Endometrium (tissue), 2 donors: ENCODE results near the gene WNT1.

Source experiments
- FAIRE-seq: peaks from 2 replicates; lab custom pipeline; 2012; peaks lifted over from hg19 to GRCh38; lab: Jason Lieb, UNC
- donor health status: control.
- donor health status: control.

The WNT1 gene

DNA sequence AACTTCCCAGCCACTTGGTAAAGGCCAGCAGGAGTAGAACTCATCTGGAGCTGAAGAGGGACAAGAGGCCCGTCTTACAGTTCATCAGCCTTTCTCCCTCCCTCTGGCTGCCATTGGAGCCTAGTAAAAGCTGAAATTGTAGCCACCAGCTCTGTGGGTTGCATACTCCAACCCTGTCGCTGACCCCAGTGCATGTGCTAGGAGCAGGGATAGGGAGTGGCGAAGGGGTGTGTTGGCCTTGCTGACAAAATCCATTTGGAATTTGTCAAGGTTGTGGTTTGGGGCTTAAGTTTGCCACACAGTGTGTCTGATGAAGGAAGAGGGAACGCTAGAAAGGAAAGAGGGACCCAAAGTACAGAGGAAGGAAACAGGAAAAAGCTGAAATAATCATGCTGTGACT, 16.8 kb upstream of the WNT1 start:
- FAIRE-seq: no peak

DNA sequence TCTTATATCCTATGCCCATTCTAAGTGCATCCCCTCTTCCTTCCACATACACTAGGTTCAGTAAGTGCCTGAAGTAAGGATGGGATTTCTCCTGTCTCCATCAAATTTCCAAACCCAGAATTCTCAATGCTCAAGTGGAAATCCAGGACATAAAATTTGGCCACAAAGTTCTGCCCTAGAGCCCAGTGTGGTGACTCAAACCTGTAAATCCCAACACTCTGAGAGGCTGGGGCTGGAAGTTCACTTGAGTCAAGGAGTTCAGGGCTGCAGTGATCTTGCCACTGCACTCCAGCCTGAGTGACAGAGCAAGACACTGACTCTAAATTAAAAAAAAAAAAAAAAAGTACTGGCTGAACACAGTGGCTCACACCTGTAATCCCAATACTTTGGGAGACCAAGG, 16.3 kb upstream of the WNT1 start:
- FAIRE-seq: no peak

DNA sequence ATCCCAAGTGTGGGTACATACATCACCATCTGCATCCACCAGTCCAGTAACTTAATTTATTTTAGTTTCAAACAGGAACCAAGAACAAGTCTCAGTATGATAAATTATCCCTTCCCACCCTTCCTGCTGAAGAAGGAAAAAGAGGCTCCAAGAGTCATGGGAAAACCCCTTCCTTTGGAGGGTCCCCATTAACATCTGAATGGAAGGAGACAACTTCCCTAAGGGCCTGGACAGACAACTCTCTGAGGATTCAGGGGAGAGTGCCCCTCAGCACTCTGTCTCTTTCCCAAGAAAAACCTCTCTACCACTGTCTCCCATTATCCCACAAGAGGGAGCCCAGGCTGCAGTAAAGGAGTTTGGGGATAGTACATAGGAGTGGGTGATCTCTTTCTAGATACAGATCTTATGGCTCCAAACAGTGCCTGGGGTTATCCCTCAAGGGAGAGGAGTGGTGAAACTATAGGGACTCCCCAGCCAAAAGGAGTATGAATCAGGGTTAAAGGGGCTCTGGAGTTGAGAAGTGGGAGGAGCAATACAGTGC, 12.8 kb upstream of the WNT1 start:
- FAIRE-seq: no peak

DNA sequence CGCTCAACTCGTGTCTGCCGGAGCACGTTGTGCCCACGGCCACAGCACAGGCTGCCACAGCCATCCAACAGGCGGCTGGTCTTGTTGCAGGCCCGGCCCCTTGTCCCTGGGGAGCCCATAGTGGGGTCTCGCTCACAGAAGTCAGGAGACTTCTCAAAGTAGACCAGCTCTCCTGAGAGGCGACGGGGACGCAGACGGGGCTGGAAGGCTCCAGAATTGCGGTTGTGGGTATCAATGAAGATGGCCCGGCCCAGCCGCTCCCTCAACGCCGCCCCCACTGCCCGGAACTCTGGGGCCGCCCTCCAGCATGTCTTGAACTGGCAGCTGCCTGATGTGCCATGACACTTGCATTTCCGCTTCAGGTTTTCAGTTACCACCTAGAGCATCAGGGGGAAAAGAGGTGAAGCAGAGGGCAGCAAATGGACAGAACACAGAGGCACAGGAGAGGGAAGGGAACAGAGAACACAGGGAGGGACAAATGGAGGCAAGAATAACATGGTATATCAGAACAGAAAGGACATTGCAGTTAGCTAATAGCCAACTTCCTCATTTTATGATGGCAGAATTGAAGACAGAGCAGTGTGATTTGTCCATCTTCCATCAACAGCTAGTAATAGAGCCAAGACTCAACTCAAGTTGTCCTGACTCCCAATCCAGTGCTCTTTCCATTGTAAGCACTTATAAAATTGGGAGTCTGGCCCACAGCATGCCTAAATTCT, 11.8 kb upstream of the WNT1 start:
- FAIRE-seq: no peak

DNA sequence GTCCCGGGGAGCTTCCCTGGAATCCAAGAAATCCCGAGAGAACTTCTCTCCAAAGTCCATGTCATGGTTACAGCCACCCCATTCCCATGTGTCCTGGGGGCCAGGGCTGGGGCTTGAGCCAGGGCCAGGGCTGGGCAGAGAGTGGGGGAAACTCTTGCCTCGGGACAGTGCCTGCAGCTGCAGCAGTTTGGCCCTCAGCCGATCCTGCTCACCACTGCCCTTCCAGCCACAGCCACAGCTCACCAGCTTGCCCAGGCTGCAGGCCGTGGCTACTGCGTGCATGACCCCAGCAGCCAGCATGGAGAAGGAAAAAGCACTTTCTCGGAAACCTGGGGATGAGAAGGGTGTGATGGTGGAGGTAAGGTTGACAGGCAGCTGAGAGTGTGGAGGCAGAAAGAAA, 10.1 kb upstream of the WNT1 start:
- FAIRE-seq: no peak

DNA sequence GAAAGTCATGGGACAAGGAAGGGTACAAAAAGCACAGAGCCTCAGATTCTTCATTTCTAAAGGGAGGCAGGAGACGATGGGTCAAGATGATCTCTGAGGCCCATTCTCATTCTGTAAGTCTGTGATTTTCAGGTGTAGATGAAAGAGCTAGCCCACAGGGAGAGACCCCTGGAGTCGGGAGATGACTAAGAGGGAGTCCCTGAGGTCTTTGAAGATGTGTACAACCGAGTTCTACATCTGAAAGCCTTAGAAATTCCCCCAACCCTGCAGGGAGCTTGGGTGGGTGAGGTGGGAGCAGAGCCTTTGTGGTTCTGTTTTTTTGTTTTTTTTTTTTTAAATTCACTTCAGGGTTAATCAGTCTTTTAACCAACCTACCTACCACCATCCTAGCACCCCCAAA, 9.7 kb upstream of the WNT1 start:
- no peak for FAIRE-seq

DNA sequence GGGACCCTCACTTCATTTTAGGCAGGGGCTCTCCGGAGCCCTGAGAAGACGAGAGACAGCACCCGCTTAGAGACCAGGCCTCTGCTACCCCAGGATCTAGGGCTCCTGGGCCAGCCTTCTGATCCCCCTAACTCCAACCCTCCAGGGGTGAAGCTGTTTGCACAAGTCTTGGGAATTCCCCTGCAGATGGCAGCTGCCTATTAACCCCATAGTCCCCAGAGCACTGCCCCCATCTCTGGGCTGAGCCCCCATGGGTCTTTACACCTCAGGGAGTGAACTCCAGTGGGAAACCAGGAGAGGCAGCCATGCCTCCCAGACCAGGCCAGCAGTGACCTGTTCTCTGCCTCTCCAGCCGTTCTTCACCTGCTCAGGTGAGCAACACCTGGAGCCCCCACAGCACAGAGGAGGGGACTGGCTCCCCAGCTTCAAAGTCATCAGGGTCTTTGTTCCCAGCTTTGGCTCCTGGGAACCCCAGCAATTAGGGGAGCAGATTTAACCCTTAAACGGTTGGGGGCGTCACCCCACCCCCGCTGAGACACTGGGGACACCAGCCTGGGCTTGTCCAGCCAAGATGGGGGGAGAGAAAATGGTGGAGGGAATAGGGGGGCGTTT, 8.9 kb upstream of the WNT1 start:
- FAIRE-seq: no peak

DNA sequence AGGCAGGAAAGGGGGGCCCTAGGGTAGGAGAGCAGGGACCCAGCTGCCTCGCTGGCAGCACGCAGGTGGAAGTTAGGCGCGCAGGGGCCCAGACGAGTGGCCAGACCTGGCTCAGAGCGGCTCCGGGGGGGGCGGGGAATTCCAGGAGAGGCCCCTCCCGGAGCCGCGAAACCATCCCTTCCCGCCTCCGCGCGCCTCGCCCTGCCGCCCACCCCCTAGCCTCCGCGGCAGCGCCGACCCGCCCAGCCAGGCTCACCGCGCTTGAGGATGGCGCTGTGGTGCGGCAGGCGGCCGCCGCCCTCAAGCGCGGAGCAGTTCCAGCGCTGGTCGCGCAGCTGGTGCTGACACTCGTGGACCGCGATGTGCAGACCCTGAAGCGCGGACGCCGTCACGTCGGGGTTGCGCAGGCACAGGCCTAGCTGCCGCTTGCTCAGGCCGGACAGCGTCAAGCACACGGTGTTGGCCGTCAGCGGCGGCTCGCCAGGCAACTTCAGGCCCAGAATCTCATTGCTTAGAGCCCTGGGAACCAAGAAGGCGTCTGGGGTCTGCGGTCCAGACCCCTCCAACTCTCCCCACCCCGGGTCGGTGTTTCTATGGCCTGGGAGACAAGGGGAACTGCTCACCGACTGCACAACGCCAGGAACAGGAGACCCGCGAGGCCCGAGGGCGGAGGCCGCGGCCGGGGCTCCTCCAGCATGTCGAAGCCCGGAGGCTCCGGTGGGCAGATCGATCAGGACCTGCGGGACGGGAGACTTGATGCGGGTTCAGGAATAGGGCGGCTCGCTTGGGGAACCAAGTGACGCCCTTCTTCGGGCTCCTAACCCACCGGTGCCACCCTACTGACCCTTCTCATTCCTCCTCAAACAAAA, 8.1 kb upstream of the WNT1 start:
- no peak for FAIRE-seq

DNA sequence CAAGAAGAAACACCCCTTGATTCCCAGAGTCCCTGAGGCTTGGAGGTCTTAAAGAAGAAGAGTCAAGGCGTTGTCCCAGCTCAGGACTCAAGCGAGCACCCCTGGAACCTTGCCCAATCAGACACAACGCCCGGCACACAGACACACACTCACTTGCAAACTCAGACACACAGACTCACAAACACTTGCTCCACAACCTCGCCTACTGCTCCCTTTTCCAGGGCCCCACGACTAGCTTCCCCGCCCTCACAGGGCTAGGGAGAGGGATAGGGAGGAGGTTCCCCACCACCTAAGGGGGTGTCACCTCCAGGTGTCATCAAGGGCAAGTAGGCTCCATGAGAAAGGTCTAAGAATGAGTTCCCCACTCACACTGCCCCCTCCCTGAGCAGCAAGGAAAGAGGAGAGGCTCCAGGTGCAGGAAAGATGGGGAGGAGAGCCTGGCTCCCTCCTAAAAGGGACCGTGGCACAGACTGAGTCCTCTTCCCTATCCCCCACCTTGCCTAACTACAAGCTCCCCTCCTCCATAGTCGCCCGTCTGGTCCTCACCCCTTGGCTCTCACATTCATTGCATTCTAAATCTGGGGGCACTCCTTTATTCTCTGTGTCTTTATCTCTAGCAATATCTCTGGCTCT, 7.3 kb upstream of the WNT1 start:
- no peak for FAIRE-seq

DNA sequence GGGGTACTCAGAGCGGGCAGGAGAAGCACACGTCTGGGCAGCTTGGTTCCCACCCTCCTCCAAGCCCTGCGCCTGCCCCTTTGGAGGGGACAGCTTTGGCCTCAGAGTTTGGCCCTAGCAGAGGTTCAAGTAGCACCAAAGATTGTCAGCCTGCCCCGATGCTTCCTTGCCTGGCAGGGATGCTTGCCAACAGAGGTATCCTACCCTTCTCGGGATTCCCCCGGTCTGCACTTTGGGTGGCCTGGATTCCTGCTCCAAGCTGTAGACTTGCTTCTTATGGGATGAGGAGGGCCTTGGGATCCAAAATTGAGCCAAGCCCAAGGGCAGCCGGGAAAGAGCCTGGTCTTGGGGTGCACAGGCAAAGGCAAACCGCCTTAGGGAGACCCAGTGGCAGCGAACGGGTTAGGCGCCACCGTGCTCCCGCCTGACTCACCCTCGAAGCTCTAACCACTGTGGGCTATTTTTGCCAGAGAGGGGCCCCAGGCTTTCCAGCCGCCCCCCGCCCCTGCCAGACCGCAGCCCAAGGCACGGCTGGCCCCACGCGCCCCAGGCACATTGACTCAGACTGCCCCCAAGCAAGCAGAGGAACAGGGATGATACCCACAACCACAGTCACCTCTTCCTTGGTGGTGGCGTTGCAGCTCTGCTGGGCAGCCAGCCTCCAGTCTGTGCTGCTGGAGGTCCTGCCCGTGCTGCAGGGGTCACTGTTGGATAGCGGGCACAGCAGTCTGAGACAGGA, 5.7 kb upstream of the WNT1 start:
- FAIRE-seq: no peak

DNA sequence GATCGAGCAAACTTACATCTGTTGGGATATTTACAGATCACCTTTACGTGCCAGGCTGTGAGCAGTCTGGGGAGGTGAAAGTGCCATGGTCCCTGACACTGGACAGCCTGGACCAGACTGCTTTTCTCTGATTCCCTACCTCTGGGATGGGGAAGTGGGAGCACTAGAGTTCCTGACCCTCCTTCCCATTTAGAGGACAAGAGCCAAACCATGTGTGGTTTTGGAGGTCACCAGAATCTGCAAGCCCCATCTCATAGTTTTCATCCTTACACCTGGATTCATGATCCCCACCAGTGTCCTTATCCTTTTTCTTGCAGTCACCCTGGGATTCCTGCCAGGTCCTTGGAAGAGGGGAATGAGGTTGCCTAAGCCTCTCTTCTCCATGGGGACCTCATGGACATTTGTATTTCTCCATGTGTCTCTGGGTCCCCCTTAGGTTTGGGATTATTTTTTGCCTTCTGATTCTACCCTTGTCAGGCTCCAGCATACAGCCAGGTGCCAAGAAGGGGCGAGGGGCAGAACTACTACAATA, 5.1 kb upstream of the WNT1 start:
- FAIRE-seq: no peak

DNA sequence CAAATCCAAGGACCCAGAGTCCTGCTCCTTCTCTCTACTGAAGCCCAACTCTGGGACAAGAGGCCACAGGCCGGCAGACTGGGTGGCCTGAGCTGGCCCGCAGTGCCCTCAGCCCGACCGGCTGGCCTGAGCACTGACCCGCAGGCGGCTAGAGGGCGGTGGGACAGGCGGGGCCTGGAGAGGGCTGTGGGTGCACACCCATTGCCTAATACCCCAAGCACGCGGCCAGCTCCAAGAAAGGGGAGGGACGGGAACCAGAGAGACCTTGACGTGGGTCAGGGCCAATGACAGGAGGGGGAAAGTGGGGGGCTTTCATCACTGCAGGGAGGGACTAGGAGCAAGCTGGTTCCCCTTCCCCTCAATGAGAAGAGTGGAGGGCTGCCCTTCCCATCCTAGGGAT, 4.6 kb upstream of the WNT1 start:
- no peak for FAIRE-seq

DNA sequence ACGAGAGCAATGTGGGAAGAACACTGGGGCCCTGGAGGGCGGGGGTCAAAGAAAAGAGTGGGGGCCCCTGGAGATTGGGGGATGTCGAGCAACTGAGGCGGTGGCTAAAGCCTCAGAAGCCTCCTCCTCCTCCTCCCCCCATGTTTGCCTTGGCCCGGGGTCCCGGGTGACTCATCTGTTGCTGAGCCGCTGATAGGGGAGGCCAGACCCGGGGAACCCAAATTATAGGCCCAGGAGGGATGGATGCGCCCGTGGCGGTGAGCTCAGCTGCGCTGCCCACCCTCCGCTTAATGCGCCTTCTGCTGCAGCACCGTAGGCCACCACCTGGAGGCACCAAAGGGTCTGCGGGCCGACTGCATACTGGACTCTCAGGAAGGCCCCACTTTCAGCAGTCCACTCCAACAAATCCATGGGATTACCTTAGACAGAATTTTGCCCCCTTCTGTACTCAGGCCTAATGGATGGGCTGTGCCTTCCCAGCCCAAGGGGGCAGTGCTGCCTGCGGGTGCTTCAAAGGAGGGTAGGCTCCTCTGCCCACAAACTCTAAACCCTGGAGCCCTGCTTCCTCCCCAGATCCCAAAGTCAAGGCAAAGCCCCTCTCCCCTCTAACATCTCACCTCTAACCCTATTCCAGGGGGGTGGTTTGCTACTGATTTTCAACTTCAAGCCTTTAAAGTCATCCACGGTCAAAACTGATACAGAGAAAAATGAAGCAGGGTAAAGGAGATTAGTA, 4.0 kb upstream of the WNT1 start:
- no peak for FAIRE-seq

DNA sequence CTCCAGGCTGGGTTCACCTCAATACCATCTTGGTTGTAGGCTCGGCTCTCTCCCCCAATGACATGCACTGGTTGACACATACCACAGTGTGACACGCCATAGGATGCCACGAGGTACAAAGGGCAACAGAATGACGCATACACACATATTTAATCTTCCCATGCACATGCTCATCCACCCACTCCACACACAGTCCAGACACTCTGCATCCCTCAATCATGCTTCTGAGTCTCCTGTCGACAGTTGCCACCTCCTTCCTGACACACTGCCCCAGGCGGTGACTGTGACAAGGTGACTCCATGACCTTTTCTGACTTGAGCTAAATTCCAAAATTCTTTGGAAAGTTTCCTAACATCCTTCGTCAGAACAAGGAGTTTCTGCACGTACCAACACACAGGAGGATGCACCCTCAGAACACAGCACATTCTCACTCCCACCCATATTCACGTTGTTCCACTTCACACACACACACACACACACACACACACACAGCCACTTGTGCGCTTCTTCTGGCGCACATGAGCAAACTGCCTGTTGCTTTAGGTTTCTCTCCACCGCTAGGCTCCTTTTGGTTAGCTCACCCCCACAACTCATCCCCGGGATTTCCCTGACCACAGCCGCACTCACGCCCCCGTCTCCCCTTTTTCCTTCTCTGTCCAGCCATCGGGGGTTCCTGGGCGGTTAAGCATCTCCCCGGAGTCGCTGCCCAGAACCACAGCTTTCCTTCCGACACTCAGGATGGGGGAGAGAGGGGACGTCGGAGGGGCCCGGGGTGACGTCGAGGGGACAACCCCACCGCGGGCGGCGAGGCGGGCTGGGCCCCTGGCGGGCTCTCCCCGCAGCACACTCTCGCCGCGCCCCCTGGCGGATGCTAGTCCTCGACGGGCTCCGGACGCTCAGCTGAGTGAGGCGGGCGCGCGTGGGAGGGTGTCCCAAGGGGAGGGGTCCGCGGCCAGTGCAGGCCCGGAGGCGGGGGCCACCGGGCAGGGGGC, 536 bp upstream of the WNT1 start:
- FAIRE-seq: no peak

DNA sequence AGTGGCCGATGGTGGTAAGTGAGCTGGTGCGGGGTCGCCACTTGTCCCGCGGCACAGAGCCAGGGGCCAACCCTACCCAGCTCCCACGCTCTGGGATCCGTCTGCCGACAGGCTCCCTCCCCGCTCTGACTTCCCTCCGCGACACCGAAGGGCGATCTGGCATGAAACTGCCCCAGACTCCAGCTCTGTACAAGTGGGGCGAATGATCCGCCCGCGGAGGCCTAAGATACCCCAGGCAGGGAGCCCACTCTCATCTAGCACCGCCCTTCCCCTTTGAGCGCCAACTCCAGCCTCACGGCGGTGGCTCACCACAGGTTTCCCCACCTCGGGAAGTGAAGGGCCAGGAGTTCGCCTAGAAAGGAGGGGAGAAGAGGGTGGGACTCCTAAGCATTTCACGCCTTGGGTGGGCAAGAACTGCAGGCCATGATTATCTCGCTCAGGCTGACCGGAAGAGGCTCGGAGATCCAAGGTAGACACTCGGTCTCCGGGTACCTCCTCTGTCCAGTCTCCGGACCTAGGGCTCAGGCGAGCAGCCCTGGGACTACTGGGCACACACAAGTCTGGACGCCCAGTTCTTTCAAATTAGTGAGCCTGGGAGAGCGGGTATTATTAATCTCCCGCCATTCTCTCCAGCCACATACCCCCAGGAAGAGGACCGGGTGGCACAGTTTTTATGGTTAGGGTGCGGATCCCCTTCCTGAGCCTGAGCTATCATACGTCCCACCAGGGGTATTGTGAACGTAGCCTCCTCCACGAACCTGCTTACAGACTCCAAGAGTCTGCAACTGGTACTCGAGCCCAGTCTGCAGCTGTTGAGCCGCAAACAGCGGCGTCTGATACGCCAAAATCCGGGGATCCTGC, 849 bp downstream of the WNT1 start:
- FAIRE-seq: no peak

DNA sequence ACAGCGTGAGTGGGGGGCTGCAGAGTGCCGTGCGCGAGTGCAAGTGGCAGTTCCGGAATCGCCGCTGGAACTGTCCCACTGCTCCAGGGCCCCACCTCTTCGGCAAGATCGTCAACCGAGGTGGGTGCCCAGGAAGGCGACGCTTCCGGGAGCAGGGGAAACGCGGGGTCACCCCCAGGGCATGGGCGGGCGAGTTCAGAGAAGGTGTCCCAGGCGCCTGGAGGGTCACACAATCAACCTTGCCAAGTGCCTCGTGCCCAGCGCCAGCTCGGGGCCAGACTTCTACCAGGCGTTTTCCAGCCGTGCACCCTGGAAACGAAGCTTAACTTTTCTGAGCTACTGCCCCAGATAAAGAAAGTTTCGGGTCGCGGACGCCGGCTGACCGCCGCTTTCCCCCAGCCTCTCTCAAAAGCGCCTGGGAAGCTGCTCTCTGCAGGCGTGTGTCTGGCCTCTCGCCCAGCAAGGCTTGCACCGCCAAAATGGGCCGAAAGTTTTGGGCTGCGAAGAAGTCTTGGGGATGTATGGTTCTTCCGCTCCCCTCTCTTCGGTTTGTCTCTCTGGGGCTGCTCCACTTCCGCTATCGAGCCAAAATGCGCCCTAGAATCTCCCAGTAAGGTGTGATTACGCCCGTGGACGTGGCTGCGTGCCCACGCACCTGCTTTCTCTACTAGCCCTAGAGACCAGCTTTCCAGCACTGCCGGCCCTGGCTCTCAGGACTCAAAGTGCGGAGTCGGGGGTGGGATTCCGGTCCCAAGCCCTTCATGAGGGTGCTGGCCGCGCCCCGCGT, 1.7 kb downstream of the WNT1 start:
- no peak for FAIRE-seq

DNA sequence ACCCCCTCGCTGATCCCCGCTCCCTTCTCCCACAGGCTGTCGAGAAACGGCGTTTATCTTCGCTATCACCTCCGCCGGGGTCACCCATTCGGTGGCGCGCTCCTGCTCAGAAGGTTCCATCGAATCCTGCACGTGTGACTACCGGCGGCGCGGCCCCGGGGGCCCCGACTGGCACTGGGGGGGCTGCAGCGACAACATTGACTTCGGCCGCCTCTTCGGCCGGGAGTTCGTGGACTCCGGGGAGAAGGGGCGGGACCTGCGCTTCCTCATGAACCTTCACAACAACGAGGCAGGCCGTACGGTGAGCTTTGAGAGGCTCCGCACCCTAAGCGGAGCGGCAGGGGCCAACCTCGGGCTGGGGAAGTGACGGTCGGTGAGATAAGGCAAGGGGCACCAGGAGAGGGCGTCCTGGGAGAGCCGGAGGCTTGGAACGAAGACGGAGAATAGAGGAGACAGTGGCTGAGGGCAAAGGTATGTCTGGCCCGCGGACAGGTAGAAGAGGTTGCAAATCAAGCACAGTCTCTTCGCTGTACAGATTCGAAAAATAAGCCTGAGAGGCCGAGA, 2.3 kb downstream of the WNT1 start:
- FAIRE-seq: no peak
